GM12878 (cell line): ENCODE data around the gene ZNF618.

ENCODE experiments used
- CEBPB ChIP-seq, 2 experiments: fragments of 150-350 bp in 1 of 2; IDR thresholded peaks; 2 replicates each; pipeline ENCODE4 v1.6.1; 2012 to 2014; ENCODE audit warnings: low read depth in 2 of 2, low read length in 2 of 2, borderline replicate concordance in 1 of 2, inconsistent platforms in 1 of 2
- CREB1 ChIP-seq: IDR thresholded peaks from 2 replicates; pipeline ENCODE4 v1.6.1; 2012; ENCODE audit warnings: low read depth, mild to moderate bottlenecking, inconsistent platforms
- NFYB ChIP-seq: IDR thresholded peaks from 2 replicates; pipeline ENCODE4 v1.6.1; 2011; ENCODE audit warnings: low read depth, mild to moderate bottlenecking, low read length, improper control_type of control experiment, moderate library complexity; ENCODE audit not compliant: insufficient read depth
- TF ChIP-seq, protein P1 (sequence below): IDR thresholded peaks from 2 replicates; pipeline ENCODE4 v1.6.1; 2011; ENCODE audit warnings: low read depth, low read length, improper control_type of control experiment, borderline replicate concordance
- TF ChIP-seq, protein P2 (sequence below), 3 experiments: IDR thresholded peaks in 2 of 3; conservative IDR thresholded peaks in 1 of 3; 2 replicates each; pipeline ENCODE4 v1.5.1; 2011; ENCODE audit warnings: low read depth in 3 of 3, low read length in 3 of 3, mild to moderate bottlenecking in 3 of 3, control low read depth in 2 of 3, moderate library complexity in 2 of 3, inconsistent platforms in 1 of 3, mixed read lengths in 1 of 3; ENCODE audit not compliant: control insufficient read depth in 2 of 3, insufficient read depth in 1 of 3; ENCODE audit errors: extremely low read depth in 1 of 3
- TF ChIP-seq, protein P3 (sequence below): IDR thresholded peaks from 2 replicates; pipeline ENCODE4 v1.6.1; 2012; ENCODE audit warnings: mild to moderate bottlenecking, low read depth, low read length

GRCh38 chr9:114034196-114034595, 158.1 kb downstream of the ZNF618 start:
- TF ChIP-seq, protein P1, sequence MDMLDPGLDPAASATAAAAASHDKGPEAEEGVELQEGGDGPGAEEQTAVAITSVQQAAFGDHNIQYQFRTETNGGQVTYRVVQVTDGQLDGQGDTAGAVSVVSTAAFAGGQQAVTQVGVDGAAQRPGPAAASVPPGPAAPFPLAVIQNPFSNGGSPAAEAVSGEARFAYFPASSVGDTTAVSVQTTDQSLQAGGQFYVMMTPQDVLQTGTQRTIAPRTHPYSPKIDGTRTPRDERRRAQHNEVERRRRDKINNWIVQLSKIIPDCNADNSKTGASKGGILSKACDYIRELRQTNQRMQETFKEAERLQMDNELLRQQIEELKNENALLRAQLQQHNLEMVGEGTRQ, result no peak
- TF ChIP-seq NFYB, result no peak
- no peak for TF ChIP-seq CEBPB (IDR thresholded peaks at IDR 0.05; ENCODE audit: borderline replicate concordance in 1 of 2, low read depth in 2 of 2, low read length in 2 of 2)
- TF ChIP-seq, protein P2, sequence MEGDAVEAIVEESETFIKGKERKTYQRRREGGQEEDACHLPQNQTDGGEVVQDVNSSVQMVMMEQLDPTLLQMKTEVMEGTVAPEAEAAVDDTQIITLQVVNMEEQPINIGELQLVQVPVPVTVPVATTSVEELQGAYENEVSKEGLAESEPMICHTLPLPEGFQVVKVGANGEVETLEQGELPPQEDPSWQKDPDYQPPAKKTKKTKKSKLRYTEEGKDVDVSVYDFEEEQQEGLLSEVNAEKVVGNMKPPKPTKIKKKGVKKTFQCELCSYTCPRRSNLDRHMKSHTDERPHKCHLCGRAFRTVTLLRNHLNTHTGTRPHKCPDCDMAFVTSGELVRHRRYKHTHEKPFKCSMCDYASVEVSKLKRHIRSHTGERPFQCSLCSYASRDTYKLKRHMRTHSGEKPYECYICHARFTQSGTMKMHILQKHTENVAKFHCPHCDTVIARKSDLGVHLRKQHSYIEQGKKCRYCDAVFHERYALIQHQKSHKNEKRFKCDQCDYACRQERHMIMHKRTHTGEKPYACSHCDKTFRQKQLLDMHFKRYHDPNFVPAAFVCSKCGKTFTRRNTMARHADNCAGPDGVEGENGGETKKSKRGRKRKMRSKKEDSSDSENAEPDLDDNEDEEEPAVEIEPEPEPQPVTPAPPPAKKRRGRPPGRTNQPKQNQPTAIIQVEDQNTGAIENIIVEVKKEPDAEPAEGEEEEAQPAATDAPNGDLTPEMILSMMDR (IDR thresholded peaks at IDR 0.05 in 2 of 3, conservative IDR thresholded peaks at IDR 0.05 in 1 of 3; ENCODE audit: control insufficient read depth in 2 of 3, extremely low read depth in 1 of 3, insufficient read depth in 1 of 3, low read depth in 3 of 3, low read length in 3 of 3), result no peak
- no peak for TF ChIP-seq CREB1
- TF ChIP-seq, protein P3, sequence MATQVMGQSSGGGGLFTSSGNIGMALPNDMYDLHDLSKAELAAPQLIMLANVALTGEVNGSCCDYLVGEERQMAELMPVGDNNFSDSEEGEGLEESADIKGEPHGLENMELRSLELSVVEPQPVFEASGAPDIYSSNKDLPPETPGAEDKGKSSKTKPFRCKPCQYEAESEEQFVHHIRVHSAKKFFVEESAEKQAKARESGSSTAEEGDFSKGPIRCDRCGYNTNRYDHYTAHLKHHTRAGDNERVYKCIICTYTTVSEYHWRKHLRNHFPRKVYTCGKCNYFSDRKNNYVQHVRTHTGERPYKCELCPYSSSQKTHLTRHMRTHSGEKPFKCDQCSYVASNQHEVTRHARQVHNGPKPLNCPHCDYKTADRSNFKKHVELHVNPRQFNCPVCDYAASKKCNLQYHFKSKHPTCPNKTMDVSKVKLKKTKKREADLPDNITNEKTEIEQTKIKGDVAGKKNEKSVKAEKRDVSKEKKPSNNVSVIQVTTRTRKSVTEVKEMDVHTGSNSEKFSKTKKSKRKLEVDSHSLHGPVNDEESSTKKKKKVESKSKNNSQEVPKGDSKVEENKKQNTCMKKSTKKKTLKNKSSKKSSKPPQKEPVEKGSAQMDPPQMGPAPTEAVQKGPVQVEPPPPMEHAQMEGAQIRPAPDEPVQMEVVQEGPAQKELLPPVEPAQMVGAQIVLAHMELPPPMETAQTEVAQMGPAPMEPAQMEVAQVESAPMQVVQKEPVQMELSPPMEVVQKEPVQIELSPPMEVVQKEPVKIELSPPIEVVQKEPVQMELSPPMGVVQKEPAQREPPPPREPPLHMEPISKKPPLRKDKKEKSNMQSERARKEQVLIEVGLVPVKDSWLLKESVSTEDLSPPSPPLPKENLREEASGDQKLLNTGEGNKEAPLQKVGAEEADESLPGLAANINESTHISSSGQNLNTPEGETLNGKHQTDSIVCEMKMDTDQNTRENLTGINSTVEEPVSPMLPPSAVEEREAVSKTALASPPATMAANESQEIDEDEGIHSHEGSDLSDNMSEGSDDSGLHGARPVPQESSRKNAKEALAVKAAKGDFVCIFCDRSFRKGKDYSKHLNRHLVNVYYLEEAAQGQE, result no peak
